H1 (cell line): ENCODE data around the gene MYO1D. TPM values are rescaled to one million over a fixed set of nuclear protein-coding genes. Genes with fewer than 3 reads are reported as not detected.

Source experiments
- CTCF ChIA-PET: fragments of 300-600 bp; sonication (Branson Sonifier 250); formaldehyde crosslinking; loops from one replicate; lab custom pipeline; 2021; ENCODE audit not compliant: partially characterized antibody; lab: Charles Lee
- POLR2A ChIA-PET: fragments of 300-600 bp; sonication (Branson Sonifier 250); formaldehyde crosslinking; loops from one replicate; lab custom pipeline; 2021; ENCODE audit warnings: inconsistent platforms; ENCODE audit not compliant: partially characterized antibody; lab: Charles Lee
- DNase-seq, 2 experiments: peaks; one replicate each; pipeline versions ENCODE4 v3.0.0 to v3.0.0-alpha.2; 2010 to 2022; ENCODE audit warnings: low spot score in 2 of 2, low read depth in 1 of 2, mixed read lengths in 1 of 2
- FAIRE-seq: peaks from 2 replicates; lab custom pipeline; 2011; peaks lifted over from hg19 to GRCh38; lab: Jason Lieb, UNC
- H2AFZ ChIP-seq: 2 replicates; pipeline ENCODE4 v1.8.1; 2012; ENCODE audit warnings: low read length, inconsistent platforms
- H2AK5ac ChIP-seq: 2 replicates; pipeline ENCODE4 v1.6.1; 2013; ENCODE audit warnings: low read depth, low read length
- H2BK120ac ChIP-seq: replicated peaks from 2 replicates; pipeline ENCODE3; 2013; ENCODE audit warnings: low read depth, low read length, inconsistent platforms
- H2BK12ac ChIP-seq: 2 replicates; pipeline ENCODE4 v1.6.1; 2013; ENCODE audit warnings: low read depth, low read length
- H2BK15ac ChIP-seq: 2 replicates; pipeline ENCODE4 v1.6.1; 2013; ENCODE audit warnings: low read length
- H2BK20ac ChIP-seq: 2 replicates; pipeline ENCODE4 v1.6.1; 2013; ENCODE audit warnings: low read length
- H2BK5ac ChIP-seq: 2 replicates; pipeline ENCODE4 v1.6.1; 2013; ENCODE audit warnings: low read depth, low read length
- H3K14ac ChIP-seq: 2 replicates; pipeline ENCODE4 v1.6.1; 2013; ENCODE audit warnings: inconsistent platforms; ENCODE audit not compliant: insufficient read length
- H3K18ac ChIP-seq: 2 replicates; pipeline ENCODE4 v1.6.1; 2013; ENCODE audit warnings: low read length; ENCODE audit errors: extremely low read depth
- H3K23ac ChIP-seq: 2 replicates; pipeline ENCODE4 v1.6.1; 2013; ENCODE audit warnings: inconsistent platforms; ENCODE audit not compliant: insufficient read length
- H3K23me2 ChIP-seq: 2 replicates; pipeline ENCODE4 v1.6.1; 2013; ENCODE audit warnings: low read depth, low read length
- H3K27ac ChIP-seq: 2 replicates; pipeline ENCODE4 v1.6.1; 2011; ENCODE audit warnings: low read depth, low read length, inconsistent platforms
- H3K27me3 ChIP-seq, 4 experiments: replicated peaks in 1 of 4; 1 replicate in 1 of 4; 2 replicates in 3 of 4; pipeline versions ENCODE4 v1.6.1 to v1.8.1; 2011 to 2013; ENCODE audit warnings: low read length in 3 of 4, mild to moderate bottlenecking in 3 of 4, inconsistent platforms in 2 of 4, mixed read lengths in 2 of 4, moderate library complexity in 1 of 4; ENCODE audit not compliant: control insufficient read depth in 3 of 4, insufficient read depth in 3 of 4; ENCODE audit errors: extremely low read depth in 1 of 4
- H3K36me3 ChIP-seq, 4 experiments: 2 replicates each; pipeline versions ENCODE4 v1.6.1 to v1.8.1; 2011 to 2013; ENCODE audit warnings: mild to moderate bottlenecking in 4 of 4, low read length in 3 of 4, moderate library complexity in 2 of 4, control low read depth in 1 of 4, inconsistent platforms in 1 of 4; ENCODE audit not compliant: insufficient read depth in 4 of 4, control insufficient read depth in 2 of 4
- H3K4ac ChIP-seq: replicated peaks from 2 replicates; pipeline ENCODE3; 2013; ENCODE audit warnings: low read length, low read depth, mixed read lengths, inconsistent platforms; ENCODE audit not compliant: insufficient read length
- H3K4me1 ChIP-seq, 4 experiments: replicated peaks in 1 of 4; 1 replicate in 1 of 4; 2 replicates in 3 of 4; pipeline versions ENCODE4 v1.6.1 to v1.8.1; 2011 to 2013; ENCODE audit warnings: low read length in 3 of 4, inconsistent platforms in 2 of 4, mixed read lengths in 1 of 4; ENCODE audit not compliant: insufficient read depth in 4 of 4, control insufficient read depth in 3 of 4
- H3K4me2 ChIP-seq, 2 experiments: 2 replicates each; pipeline versions ENCODE4 v1.6.1 to v1.8.1; 2011 to 2013; ENCODE audit warnings: low read depth in 2 of 2, low read length in 2 of 2, control low read depth in 1 of 2, inconsistent platforms in 1 of 2, mild to moderate bottlenecking in 1 of 2; ENCODE audit not compliant: insufficient read depth in 1 of 2
- H3K4me3 ChIP-seq, 4 experiments: fragments of 200-600, 300-600 bp in 1 of 4; sonication (generic), shearing (Covaris generic), sonication (Bioruptor Twin) in 1 of 4; 2 replicates each; pipeline versions ENCODE4 v1.5.1 to v1.8.1; 2011 to 2016; ENCODE audit warnings: low read length in 4 of 4, low read depth in 3 of 4, control low read depth in 2 of 4, inconsistent platforms in 2 of 4, mild to moderate bottlenecking in 2 of 4, mixed read lengths in 1 of 4, moderate library complexity in 1 of 4; ENCODE audit not compliant: insufficient read depth in 2 of 4; ENCODE audit errors: extremely low read depth in 1 of 4
- H3K56ac ChIP-seq: replicated peaks from 2 replicates; pipeline ENCODE3; 2013; ENCODE audit warnings: low read depth, mild to moderate bottlenecking, mixed read lengths, low read length, inconsistent platforms; ENCODE audit not compliant: insufficient read length
- H3K79me1 ChIP-seq: 2 replicates; pipeline ENCODE4 v1.6.1; 2013; ENCODE audit warnings: low read depth, low read length, control low read depth
- H3K79me2 ChIP-seq, 2 experiments: 2 replicates each; pipeline versions ENCODE4 v1.6.1 to v1.8.1; 2012 to 2013; ENCODE audit warnings: low read length in 2 of 2, mild to moderate bottlenecking in 2 of 2, inconsistent platforms in 1 of 2; ENCODE audit not compliant: insufficient read depth in 2 of 2, control insufficient read depth in 1 of 2
- H3K9ac ChIP-seq, 4 experiments: replicated peaks in 1 of 4; 1 replicate in 1 of 4; 2 replicates in 3 of 4; pipeline versions ENCODE4 v1.6.1 to v1.8.1; 2011 to 2013; ENCODE audit warnings: low read depth in 3 of 4, low read length in 3 of 4, control low read depth in 2 of 4, mild to moderate bottlenecking in 2 of 4, moderate library complexity in 2 of 4, inconsistent platforms in 1 of 4; ENCODE audit errors: extremely low read depth in 1 of 4
- H3K9me3 ChIP-seq, 2 experiments: 2 replicates each; pipeline versions ENCODE4 v1.6.1 to v1.8.1; 2012 to 2013; ENCODE audit warnings: mild to moderate bottlenecking in 2 of 2, moderate library complexity in 2 of 2, control low read depth in 1 of 2, inconsistent platforms in 1 of 2, low read depth in 1 of 2, low read length in 1 of 2, mixed read lengths in 1 of 2; ENCODE audit not compliant: insufficient read depth in 2 of 2
- H4K20me1 ChIP-seq, 2 experiments: replicated peaks in 1 of 2; 2 replicates each; pipeline versions ENCODE3 to v1.8.1; 2011 to 2013; ENCODE audit warnings: inconsistent platforms in 2 of 2, low read length in 2 of 2, mild to moderate bottlenecking in 1 of 2; ENCODE audit not compliant: insufficient read depth in 2 of 2, control insufficient read depth in 1 of 2
- H4K5ac ChIP-seq: 2 replicates; pipeline ENCODE4 v1.6.1; 2013; ENCODE audit warnings: low read length, low read depth, mixed read lengths, inconsistent platforms; ENCODE audit not compliant: insufficient read length
- H4K8ac ChIP-seq: 2 replicates; pipeline ENCODE4 v1.8.0; 2013; ENCODE audit warnings: mild to moderate bottlenecking, moderate library complexity, low read length, inconsistent platforms; ENCODE audit not compliant: insufficient read depth; ENCODE audit errors: extremely low read depth
- H4K91ac ChIP-seq: replicated peaks from 2 replicates; pipeline ENCODE3; 2013; ENCODE audit warnings: low read length, mixed read lengths, inconsistent platforms; ENCODE audit not compliant: insufficient read length
- BACH1 ChIP-seq: IDR thresholded peaks from 2 replicates; pipeline ENCODE4 v1.6.1; 2012; ENCODE audit warnings: low read length, improper control_type of control experiment
- CHD2 ChIP-seq: IDR thresholded peaks from 2 replicates; pipeline ENCODE4 v1.6.1; 2012; ENCODE audit warnings: low read length, improper control_type of control experiment
- EP300 ChIP-seq, 2 experiments: IDR thresholded peaks; 1 replicate in 1 of 2; 2 replicates in 1 of 2; pipeline ENCODE4 v1.6.1; 2011 to 2012; ENCODE audit warnings: low read depth in 2 of 2, low read length in 2 of 2, mild to moderate bottlenecking in 2 of 2, borderline replicate concordance in 1 of 2, inconsistent platforms in 1 of 2, moderate library complexity in 1 of 2
- EZH2 ChIP-seq: fragments of 200-600 bp; sonication (generic); IDR thresholded peaks from 2 replicates; pipeline ENCODE4 v1.7.1; 2012; ENCODE audit warnings: low read depth, mild to moderate bottlenecking, moderate library complexity, low read length, inconsistent platforms; ENCODE audit not compliant: severe bottlenecking
- GABPA ChIP-seq: IDR thresholded peaks from 2 replicates; pipeline ENCODE4 v1.6.1; 2011; ENCODE audit warnings: mild to moderate bottlenecking, low read length, moderate library complexity, borderline replicate concordance; ENCODE audit not compliant: insufficient read depth
- HDAC2 ChIP-seq, 2 experiments: fragments of 300-600 bp in 1 of 2; sonication (generic) in 1 of 2; IDR thresholded peaks; 2 replicates each; pipeline ENCODE4 v1.6.1; 2011 to 2012; ENCODE audit warnings: low read depth in 2 of 2, low read length in 2 of 2, mild to moderate bottlenecking in 2 of 2, moderate library complexity in 2 of 2, borderline replicate concordance in 1 of 2, inconsistent platforms in 1 of 2
- JUND ChIP-seq: IDR thresholded peaks from 2 replicates; pipeline ENCODE4 v1.6.1; 2011; ENCODE audit warnings: mild to moderate bottlenecking, improper control_type of control experiment, low read length
- NANOG ChIP-seq: IDR thresholded peaks from 2 replicates; pipeline ENCODE4 v1.6.1; 2011; ENCODE audit warnings: low read length, low read depth, mild to moderate bottlenecking, inconsistent platforms; ENCODE audit not compliant: insufficient read depth, poor library complexity, severe bottlenecking
- RXRA ChIP-seq: IDR thresholded peaks from 2 replicates; pipeline ENCODE4 v1.6.1; 2011; ENCODE audit warnings: low read depth, mild to moderate bottlenecking, low read length, moderate library complexity; ENCODE audit not compliant: insufficient read depth
- SUZ12 ChIP-seq: fragments of 200-600 bp; sonication (generic); IDR thresholded peaks from 2 replicates; pipeline ENCODE4 v1.6.1; 2012; ENCODE audit warnings: mild to moderate bottlenecking, inconsistent platforms, low read length, moderate library complexity, mixed read lengths
- WGBS, 2 experiments: shearing (Covaris generic) in 1 of 2; methylation state at CpG; one replicate each; pipeline versions ENCODE4 v1.1.6 to v1.1.7; 2013 to 2015; ENCODE audit warnings: low lambda C conversion rate in 2 of 2, mixed read lengths in 2 of 2, inconsistent platforms in 1 of 2, low coverage in 1 of 2, missing lambda C conversion rate in 1 of 2; ENCODE audit not compliant: insufficient replicate concordance in 2 of 2, insufficient coverage in 1 of 2, insufficient read length in 1 of 2; ENCODE audit errors: extremely low coverage in 1 of 2, missing lambda C conversion rate in 1 of 2; 5-methylcytosine and 5-hydroxymethylcytosine counted together
- polyA plus RNA-seq, 7 experiments: library from polyadenylated mRNA; depleted of rRNA in 3 of 7; stranded (reverse) in 5 of 7; unstranded in 2 of 7; fragments of >200 nt in 5 of 7; fragments of 200-250 nt in 2 of 7; gene quantifications; 1 replicate in 5 of 7; 2 replicates in 1 of 7; 4 replicates in 1 of 7; pipeline versions ENCODE4 v1.2.1 to v1.2.3, GENCODE V29; 2011 to 2013; ENCODE audit warnings: missing spikeins in 2 of 7, mixed read lengths in 2 of 7
- total RNA-seq: library from RNA; stranded (reverse); fragmentation: NEBNext Ultra II Directional; extraction: Animal tissue kit (Norgen Biotek cat#: 25700); gene quantifications from 2 replicates; pipeline ENCODE4 v1.2.1, GENCODE V29; 2021

MYO1D gene
- total and polyA plus RNA-seq, 2 of the 8 experiments (the other 6 are each of a cell fraction or from before 2014, with no cell fraction given) = 6.5 to 25.4 TPM

DNA sequence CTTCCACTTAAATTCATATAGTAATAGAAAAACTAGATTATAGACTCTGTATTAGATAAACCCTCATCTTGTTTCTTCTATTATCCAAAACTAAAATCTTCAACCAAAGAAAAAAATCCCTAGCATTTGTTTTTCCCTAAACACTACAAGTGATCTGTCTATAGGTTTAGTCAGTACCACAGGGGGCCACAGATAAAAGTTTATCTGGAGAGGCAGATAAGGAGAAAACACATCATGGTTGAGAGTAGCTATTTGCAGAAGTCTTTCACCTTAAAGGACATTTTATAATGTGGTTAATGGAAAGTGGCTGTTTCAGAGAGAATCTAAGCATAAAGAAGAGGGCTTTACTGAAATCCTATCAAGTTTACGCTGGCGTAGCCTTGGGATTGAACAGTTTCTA lies 230.0 kb downstream of the MYO1D start:
- Histone ChIP-seq H3K18ac (no peak overlapping the region), H3K4me3 (no peak overlapping the region), H4K91ac (no peak overlapping the region), H2BK15ac (no peak overlapping the region), H2AK5ac (no peak overlapping the region), H3K23me2 (no peaks in the 10 kb centered on the region), H3K9me3 (peaks cover 0 to 5% of the 10 kb centered on the region in 2 experiments; a peak in 1 of 4 replicates), H3K79me2 (no peaks in the 10 kb centered on the region), H3K4ac (no peak overlapping the region), H2BK120ac (no peak overlapping the region), H2BK20ac (no peak overlapping the region), H3K9ac (no peak overlapping the region), H3K36me3 (peaks cover 0 to 7% (median 2%) of the 10 kb centered on the region in 4 experiments; a peak in 3 of 8 replicates), H3K4me1 (no peaks in the 10 kb centered on the region), H3K27me3 (no peaks in the 10 kb centered on the region), H3K23ac (no peak overlapping the region), H3K56ac (no peak overlapping the region), H3K4me2 (no peak overlapping the region), H2AFZ (no peak overlapping the region), H4K20me1 (no peaks in the 10 kb centered on the region), H2BK5ac (no peak overlapping the region), H2BK12ac (no peak overlapping the region), H3K79me1 (no peaks in the 10 kb centered on the region), H4K5ac (no peak overlapping the region), H3K27ac (no peak overlapping the region), H3K14ac (no peak overlapping the region), H4K8ac (no peak overlapping the region)
- no peak for FAIRE-seq
- WGBS, 2 experiments = 92% methylated on average over 2 of the region's 2 CpGs; no CpG with 5 or more reads in 1 of the 2 experiments
- DNase-seq = no peak
- TF ChIP-seq RXRA (no peak), EP300 (IDR thresholded peaks at IDR 0.05; ENCODE audit: borderline replicate concordance in 1 of 2, low read depth in 2 of 2, low read length in 2 of 2) (no peak), BACH1 (no peak), NANOG (no peak), EZH2 (no peak), JUND (no peak), HDAC2 (IDR thresholded peaks at IDR 0.05; ENCODE audit: borderline replicate concordance in 1 of 2, low read depth in 2 of 2, low read length in 2 of 2) (no peak), CHD2 (no peak), GABPA (no peak), SUZ12 (no peak)
- ChIA-PET CTCF (interaction anchor here (0.6 to 4.5 kb wide), 5 partner anchors 11 to 185 kb away, joined by 3 to 26 read pairs (median 3); no protein-coding TSS in a partner anchor), POLR2A (no interaction called here)
